Fibroblast of the aortic adventitia (primary cell): ENCODE results near the gene SNTA1. TPM values are rescaled to one million over a fixed set of nuclear protein-coding genes. Genes with fewer than 3 reads are reported as not detected.
"Not testable (repeated sequence)": the region's sequence is repeated elsewhere in the genome, so short reads cannot be mapped to it uniquely, and the experiment has no call there.

Experiments
- DNase-seq: peaks from one replicate; pipeline ENCODE4 v3.0.0-alpha.2; 2010; ENCODE audit warnings: low read depth
- H3K4me3 ChIP-seq: 2 replicates; pipeline ENCODE4 v1.5.1; 2011; ENCODE audit warnings: low read depth, mild to moderate bottlenecking, control low read depth, low read length, moderate library complexity
- total RNA-seq: library from RNA; depleted of rRNA; stranded (reverse); fragments of >200 nt; gene quantifications from 2 replicates; pipeline ENCODE4 v1.2.3, GENCODE V29; 2012; ENCODE audit warnings: low replicate concordance
- TF ChIP-seq, protein P1 (sequence below): IDR thresholded peaks from 2 replicates; pipeline ENCODE4 v1.5.1; 2011; ENCODE audit warnings: mild to moderate bottlenecking, low read length, control low read depth, inconsistent platforms; ENCODE audit not compliant: insufficient read depth

Gene SNTA1
- total RNA-seq, 1 donor, result 25.7 TPM

DNA sequence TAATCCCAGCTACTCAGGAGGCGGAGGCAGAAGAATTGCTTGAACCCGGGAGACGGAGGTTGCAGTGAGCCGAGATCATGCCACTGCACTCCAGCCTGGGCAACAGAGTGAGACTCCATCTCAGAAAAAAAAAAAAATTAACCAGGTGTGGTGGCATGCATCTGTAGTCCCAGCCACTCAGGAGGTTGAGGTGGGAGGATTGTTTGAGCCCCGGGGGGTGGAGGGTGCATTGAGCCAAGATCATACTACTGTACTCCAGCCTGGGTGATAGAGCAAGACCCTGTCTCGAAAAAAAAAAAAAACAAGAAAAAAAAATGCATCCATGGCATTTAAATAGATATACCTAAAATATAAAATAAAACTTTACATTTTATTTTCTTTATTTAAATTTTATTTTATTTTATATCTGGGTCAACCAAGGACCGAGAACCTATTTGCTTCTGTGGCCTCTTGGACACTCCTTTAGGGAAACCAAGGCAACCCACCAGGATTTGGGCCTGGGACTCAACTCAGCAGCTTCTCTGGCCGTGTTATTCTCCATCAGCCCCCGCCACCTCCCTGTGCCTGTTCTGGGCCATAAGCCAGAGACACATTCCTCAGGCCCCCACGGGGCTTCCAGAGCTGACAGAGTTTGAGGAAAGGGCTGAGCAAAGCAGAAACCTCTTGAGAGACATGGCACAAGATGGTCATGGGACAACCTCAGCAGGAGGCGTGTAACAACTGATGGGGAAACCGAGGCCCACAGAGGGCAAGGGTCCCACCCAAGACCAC lies 6.2 kb downstream of the SNTA1 start:
- peak; percentile 50 for DNase-seq
- no peak overlapping the region for H3K4me3 ChIP-seq
- TF ChIP-seq, protein P1, sequence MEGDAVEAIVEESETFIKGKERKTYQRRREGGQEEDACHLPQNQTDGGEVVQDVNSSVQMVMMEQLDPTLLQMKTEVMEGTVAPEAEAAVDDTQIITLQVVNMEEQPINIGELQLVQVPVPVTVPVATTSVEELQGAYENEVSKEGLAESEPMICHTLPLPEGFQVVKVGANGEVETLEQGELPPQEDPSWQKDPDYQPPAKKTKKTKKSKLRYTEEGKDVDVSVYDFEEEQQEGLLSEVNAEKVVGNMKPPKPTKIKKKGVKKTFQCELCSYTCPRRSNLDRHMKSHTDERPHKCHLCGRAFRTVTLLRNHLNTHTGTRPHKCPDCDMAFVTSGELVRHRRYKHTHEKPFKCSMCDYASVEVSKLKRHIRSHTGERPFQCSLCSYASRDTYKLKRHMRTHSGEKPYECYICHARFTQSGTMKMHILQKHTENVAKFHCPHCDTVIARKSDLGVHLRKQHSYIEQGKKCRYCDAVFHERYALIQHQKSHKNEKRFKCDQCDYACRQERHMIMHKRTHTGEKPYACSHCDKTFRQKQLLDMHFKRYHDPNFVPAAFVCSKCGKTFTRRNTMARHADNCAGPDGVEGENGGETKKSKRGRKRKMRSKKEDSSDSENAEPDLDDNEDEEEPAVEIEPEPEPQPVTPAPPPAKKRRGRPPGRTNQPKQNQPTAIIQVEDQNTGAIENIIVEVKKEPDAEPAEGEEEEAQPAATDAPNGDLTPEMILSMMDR, result no peak

DNA sequence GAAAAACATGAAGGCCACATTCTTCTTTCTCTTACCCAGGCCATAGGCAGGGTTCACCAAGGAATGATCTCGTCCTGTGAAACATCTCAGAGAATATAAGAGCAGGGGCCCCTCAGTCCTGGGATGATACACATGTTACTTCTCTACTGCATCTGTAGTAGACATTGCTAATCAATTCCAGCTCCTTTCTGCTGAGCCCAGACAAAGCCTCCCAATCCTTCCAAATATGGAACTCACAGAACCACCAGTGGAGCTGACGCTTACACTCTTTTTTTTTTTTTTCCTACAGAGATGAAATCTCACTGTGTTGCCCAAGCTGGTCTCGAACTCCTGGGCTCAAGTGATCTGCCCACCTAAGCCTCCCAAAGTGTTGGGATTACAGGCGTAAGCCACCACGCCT lies 9.1 kb downstream of the SNTA1 start:
- TF ChIP-seq, protein P1, result no peak
- H3K4me3 ChIP-seq, result no peak overlapping the region
- DNase-seq, result no peak

DNA sequence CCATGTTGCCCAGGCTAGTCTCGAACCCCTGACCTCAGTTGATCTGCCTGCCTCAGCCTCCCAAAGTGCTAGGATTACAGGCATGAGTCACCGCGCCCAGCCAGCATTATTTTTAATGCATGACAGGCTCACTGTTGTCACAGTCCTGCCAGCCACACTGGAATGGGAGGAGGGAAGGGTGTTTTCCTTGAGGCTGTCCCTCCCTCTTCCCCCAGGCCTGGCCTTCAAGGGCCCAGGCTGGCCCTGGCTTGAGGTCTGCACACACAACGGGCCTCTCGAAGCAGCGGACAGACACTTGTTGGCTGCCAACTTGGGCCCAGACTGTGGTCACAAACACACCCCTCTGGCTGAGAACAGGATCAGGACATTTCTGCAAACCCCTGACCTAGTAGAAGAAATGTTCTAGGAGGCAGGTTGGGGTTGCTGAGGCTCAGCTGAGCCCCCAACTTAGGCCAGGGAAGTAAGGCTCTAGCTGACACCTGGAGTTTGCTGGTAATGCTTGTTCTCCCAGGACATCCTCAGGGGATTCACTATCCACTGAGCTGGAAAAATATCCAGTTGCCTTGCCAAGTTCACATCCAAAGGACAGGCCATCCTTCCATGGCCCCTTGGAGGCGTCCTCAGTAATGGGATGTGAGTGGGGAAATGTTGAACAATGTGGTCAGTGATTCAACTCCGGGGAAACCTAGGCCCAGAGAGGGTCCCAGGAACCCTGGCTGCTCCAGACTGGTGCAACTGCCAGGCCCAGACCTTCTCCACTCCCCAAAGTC lies 9.9 kb downstream of the SNTA1 start:
- no peak for DNase-seq
- TF ChIP-seq, protein P1, result no peak
- no peak overlapping the region for H3K4me3 ChIP-seq

DNA sequence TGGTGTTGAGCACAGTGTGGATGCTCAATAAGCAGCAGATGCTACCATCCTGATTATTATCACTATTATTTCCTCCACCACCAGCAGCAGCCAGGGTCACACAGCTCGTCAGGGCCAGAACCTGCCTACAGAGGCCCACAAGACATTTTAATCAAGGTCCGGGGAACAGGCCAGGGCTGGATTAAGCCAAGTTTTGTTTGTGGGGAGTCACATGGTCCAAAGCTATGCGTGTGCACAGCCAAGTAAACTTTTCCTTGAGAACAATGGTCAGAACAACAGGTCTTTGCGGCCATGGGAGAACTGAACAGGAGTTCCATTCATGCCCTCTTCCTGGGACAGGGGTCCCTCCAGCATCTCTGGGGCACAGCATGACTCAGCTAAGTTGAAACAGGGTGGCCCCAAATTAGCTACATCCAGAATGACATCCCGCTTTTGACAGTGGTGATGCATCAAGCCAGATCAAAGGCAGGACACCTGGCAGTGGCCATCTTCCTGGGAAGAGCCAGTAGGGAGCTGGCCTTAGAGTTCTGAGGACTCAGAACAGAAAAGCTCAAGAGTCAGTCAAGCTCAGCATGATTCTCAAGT lies 11.7 kb downstream of the SNTA1 start:
- DNase-seq, result peak; percentile 77
- TF ChIP-seq, protein P1, result no peak
- H3K4me3 ChIP-seq, result no peak overlapping the region

DNA sequence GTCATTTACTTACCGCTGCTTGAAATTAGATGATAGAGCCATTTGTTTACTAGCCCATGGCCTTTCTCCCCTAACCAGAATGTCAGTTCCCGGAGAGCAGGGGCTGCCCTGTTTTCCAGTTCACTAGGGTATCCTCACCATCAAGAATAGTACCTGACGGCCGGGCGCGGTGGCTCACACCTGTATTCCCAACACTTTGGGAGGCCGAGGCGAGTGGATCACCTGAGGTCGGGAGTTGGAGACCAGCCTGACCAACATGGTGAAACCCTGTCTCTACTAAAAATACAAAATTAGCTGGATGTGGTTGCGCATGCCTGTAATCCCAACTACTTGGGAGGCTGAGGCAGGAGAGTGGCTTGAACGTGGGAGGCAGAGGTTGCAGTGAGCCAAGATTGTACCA lies 19.7 kb downstream of the SNTA1 start:
- not testable (repeated sequence) for DNase-seq, H3K4me3 ChIP-seq

DNA sequence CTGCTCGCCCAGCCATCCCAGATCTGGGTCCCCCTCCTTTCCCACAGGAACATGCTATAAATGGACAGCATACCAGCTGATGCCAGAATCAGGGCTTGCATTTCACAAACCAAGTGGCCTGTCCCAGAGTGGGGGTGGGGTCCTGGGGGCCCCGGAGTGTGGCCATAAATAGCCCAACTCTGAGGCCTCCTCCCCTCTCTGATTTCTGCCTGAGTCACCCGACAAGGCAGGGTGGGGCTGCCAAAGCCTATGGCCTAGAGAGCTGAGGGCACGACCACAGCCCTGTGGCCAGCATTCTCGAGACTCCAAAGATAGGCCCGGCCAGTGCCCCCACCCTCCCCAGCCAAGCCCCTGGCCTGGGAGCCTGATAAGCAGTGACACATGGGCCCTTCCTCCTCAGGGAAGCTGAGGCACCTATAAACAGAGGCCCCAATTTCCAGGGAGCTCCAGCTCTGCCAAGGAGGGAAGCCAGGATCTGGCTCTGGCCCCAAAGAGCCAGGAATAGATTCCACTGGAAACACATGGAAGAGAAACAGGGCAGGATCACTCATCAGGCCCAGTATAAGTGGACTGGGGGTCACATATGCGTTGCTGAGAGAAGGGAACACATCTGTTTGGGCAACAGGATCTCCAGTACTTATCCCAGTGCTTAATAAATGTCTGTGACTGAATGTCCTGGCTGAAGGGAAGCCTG lies 20.3 kb downstream of the SNTA1 start:
- H3K4me3 ChIP-seq, result no peak overlapping the region
- DNase-seq, result peak; percentile 95
- TF ChIP-seq, protein P1, result no peak
